Astrocyte of the spinal cord (primary cell): ENCODE results near the gene SIAH1.

Experiments used
- DNase-seq: peaks from one replicate; pipeline ENCODE4 v3.0.0; 2011; ENCODE audit warnings: low read depth, low spot score
- H3K4me3 ChIP-seq: 2 replicates; pipeline ENCODE4 v1.5.1; 2011; ENCODE audit warnings: low read depth, mild to moderate bottlenecking, low read length, moderate library complexity
- in situ Hi-C: cut with HindIII; loops from 2 replicates; pipeline ENCODE4 v1.10.0; 2017; ENCODE audit warnings: low sequenced_read_pairs
- TF ChIP-seq, protein P1 (sequence below): IDR thresholded peaks from 2 replicates; pipeline ENCODE4 v1.5.1; 2012; ENCODE audit warnings: low read depth, mild to moderate bottlenecking, low read length, inconsistent platforms

Gene SIAH1, protein sequence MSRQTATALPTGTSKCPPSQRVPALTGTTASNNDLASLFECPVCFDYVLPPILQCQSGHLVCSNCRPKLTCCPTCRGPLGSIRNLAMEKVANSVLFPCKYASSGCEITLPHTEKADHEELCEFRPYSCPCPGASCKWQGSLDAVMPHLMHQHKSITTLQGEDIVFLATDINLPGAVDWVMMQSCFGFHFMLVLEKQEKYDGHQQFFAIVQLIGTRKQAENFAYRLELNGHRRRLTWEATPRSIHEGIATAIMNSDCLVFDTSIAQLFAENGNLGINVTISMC

DNA sequence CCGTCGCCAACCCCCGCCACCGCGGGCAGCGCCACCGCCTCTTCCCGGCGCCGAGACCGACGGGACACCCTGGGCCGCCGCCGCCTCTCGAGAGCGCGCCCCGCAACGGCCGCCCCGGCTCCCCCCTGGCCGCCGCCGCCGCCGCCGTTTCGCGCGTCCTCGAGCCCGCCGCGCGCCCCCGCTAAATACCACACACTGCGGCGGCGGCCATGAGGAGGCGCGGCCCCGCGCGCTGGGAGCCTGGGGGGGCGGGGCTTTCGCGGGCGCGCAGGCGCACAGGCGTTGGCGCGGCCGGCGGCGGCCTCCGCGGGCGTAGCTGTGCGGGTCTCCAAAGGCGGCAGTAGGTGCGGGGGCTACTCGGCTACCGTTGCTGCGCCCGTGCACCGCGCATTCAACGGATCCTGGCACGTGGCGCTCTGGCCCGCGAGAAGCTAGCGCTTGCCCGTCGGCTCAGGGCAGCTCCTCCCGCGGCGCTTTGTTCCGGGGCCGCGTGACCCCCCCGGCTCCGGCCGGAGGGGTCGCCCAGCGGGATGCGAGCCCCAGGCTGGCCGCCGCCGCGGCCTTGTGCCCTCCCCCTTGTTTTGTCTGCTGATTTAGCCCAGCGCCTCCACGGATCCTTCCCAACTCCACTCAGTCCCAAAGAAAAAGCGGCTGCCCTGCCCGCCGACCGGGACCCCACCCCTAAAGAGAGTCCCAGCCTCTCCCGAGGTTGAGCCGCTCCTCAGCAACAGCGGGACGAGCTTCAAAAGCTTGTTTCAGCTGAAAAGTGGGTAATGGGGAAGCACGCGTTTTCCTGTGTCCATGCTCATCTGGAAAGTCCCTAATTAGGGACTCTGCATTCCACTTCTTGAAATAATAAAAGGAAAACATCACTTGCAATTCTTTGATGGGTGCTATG, at the start of gene SIAH1:
TSS of gene SIAH1 (minus strand) at position 161 of the 898 bp plus-strand sequence. CDS start 22,985 bp downstream, outside the sequence.
- TF ChIP-seq, protein P1, sequence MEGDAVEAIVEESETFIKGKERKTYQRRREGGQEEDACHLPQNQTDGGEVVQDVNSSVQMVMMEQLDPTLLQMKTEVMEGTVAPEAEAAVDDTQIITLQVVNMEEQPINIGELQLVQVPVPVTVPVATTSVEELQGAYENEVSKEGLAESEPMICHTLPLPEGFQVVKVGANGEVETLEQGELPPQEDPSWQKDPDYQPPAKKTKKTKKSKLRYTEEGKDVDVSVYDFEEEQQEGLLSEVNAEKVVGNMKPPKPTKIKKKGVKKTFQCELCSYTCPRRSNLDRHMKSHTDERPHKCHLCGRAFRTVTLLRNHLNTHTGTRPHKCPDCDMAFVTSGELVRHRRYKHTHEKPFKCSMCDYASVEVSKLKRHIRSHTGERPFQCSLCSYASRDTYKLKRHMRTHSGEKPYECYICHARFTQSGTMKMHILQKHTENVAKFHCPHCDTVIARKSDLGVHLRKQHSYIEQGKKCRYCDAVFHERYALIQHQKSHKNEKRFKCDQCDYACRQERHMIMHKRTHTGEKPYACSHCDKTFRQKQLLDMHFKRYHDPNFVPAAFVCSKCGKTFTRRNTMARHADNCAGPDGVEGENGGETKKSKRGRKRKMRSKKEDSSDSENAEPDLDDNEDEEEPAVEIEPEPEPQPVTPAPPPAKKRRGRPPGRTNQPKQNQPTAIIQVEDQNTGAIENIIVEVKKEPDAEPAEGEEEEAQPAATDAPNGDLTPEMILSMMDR, result no peak
- H3K4me3 ChIP-seq, result peak within 1 kb of the TSS; percentile 76
- peak; percentile 73 for DNase-seq
- in situ Hi-C loops, result no loop called here

DNA sequence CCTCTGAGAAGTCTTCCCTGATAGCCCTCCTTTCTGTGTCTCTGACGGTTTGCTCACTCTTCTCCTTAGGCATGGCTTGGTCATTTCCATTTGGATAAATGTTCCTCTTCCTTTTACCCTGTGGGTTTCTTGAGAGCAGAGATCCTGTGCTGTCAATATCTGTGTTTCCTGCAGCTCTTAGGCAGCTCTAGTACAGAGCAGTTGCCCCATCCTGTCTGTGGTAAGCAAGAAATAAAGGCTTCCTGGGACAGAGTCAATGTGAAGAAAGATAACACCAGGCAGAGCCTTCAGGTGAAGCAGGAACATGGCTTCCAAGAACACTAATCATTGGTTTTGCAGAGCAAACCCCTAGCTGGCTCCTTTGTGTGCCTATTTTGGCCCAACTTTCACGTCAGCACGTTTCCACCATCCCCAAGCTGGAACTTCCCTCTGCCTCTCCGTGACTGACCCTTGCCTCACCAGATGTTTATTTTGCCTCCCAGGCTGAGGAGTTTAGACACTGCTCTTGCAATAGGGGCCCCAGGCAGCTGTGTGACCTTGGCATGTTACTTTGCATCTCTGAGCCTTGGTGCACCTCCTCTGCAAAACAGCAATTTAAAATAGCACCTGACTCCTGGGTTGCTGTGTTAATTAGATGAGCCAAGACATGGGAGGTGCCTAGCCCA, 49.6 kb upstream of the SIAH1 start:
- no peak overlapping the region for H3K4me3 ChIP-seq
- in situ Hi-C loops, result no loop called here
- peak; percentile 52 for DNase-seq
- TF ChIP-seq, protein P1, result no peak

DNA sequence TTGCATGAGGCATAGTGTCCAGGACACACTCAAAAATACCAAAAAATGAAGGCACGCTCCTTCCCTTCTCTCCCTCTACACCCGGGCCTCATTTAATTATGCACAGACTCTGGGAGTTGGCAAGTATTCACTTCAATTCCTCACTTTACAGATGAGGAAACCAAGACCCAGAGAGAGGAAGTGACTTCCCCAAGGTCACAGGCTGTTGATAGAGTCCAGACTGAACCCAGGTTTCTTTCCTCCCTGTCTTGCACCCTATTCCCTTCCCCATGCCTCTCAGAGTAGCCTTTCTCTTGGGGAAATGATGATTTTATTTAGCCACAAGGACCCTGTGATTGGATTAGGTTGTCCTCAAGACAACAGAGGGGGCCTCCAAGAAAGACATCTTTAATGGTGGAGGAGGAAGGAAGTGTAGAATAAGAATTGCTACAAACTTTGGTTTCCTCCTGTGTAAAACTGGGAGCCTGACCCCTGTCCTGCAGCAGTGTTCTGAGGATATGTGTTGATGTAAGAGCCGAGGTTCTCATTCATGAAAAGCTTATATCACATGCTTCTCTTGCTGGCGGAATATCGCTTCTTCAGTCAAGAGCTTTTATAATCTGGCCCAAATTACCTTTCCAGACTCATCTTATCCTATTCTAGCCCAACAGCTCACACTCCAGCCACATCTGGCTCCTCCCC, 48.8 kb upstream of the SIAH1 start:
- no peak overlapping the region for H3K4me3 ChIP-seq
- no peak for DNase-seq
- TF ChIP-seq, protein P1, result no peak
- in situ Hi-C loops, result no loop called here

DNA sequence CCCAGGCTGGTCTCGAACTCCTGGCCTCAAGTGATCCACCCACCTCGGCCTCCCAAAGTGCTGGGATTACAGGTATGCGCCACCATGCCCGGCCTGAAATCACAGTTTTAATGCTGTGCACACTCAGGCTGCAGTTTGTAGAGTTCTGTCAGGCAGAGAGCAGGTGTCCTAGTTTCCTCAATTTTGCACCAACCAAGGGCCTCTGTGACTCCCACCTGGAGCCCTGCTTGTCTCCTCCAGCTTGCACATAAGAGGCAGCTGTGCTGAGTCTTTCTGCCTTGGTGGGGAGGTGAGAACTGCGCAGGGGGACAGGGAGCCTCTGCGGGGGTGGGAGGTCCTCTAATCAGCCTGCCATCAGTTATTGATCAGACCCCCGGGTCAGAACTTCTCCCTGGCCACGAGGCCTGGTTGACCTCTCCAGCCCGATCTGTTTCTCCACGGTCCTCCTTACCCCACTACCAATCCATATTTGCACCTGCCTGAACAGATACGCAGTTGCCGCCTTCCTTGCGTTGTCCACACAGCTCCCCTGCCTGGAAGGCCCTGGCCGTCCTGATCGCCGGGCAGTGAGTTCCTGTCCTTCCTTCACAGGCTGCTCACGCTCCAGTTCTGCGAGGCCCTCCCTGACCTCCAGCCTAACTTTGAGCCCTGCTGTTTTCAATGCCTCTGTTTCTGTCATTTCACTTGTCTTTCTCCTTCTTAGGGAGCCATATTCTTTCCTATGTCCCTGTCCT, 48.1 kb upstream of the SIAH1 start:
- TF ChIP-seq, protein P1, result no peak
- H3K4me3 ChIP-seq, result no peak overlapping the region
- in situ Hi-C loops, result no loop called here
- DNase-seq, result no peak

- TF ChIP-seq, protein P1, result no peak
- no peak for DNase-seq
- in situ Hi-C loops, result no loop called here
- H3K4me3 ChIP-seq, result no peak overlapping the region
Observed at GRCh38 chr16:48432136-48432535, 46.9 kb upstream of the SIAH1 start.
